ENCODE measurements around the gene PITPNM3. TPM values are rescaled to one million over a fixed set of nuclear protein-coding genes. Genes with fewer than 3 reads are reported as not detected.

PITPNM3 gene
- total RNA-seq, 1 donor, result 0.31 TPM

DNA sequence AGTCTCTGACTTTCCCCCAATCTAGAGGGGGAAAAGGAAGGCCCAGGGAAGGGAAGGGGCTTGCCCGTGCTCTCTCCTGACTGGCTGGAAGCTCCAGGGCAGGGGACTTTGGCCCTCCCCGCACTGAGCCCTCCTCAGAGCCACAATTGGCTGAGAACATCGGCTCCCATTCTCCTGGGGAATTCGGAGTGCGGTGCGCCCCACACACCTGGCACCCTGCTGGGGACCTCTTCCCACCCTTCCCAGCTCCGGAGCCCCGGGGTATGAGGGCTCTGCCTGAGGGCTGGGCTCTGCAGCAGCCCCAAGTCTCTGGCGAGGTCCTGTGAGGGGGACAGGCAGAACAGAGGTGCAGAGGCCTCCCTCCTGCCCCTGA, 76.1 kb downstream of the PITPNM3 start:
- Histone ChIP-seq H3K27me3 (ENCODE audit: insufficient read depth, low read length) (no peaks in the 10 kb centered on the region), H3K9me3 (ENCODE audit: low read depth, low read length) (no peaks in the 10 kb centered on the region), H3K4me1 (ENCODE audit: insufficient read depth, low read length) (no peaks in the 10 kb centered on the region), H3K4me3 (ENCODE audit: low read length) (no peak overlapping the region)

DNA sequence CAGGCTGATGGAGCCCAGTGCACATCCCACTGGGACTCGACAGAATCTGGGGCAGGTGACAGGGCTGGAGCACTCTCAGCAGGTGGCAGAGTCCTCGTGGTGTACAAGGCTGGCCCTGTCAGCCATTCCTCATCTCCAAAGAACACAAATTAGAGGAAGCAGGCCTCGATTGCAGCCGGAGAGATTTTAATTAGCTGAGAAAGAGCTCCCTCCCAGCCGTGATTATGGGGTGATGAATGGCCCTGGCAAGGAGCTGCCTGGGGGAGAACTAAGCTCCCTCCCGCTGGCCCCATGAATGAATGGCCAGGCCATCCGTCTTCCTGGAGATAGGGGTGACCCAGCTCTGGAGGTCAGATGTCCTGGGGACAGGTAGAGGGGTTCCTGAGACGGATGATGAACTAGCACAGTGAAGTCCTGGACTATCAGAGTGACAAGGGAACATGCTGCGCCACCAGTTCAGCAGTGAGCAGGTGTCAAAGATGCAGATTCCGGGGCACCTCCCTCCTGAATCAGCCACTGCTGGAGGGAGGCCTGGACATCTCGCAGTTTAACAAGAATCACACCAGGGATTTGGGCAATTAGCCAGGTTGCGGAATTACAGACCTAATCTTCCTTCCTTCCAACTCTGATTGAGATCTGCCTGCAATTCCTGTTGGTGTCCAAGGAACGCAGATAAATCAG, 76.6 kb downstream of the PITPNM3 start:
- no peaks in the 10 kb centered on the region for H3K9me3 ChIP-seq (ENCODE audit: low read depth, low read length)
- no peaks in the 10 kb centered on the region for H3K27me3 ChIP-seq (ENCODE audit: insufficient read depth, low read length)
- H3K4me3 ChIP-seq (ENCODE audit: low read length), result no peak overlapping the region
- H3K4me1 ChIP-seq (ENCODE audit: insufficient read depth, low read length), result no peaks in the 10 kb centered on the region

DNA sequence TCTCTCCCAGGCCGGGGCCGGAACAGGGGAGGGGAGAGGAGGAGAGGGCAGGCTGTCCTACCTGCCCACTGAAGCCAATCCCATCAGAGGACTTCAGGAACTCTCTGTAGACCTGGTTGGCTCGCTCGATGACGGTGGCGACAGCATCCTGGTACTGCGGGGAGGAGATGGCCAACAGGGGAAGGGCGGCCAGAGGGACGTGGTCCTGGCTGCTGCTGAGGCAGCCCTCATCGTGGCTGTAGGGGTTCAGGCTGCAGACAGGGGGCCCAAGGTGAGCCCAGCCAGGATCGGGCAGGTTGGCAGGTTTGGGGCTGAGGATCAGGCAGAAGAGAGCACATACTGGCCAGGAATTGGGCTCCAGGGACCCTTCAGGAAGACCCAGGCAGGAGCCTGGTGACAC, 77.9 kb downstream of the PITPNM3 start:
- Histone ChIP-seq H3K4me3 (ENCODE audit: low read length) (no peak overlapping the region), H3K4me1 (ENCODE audit: insufficient read depth, low read length) (no peaks in the 10 kb centered on the region), H3K27me3 (ENCODE audit: insufficient read depth, low read length) (no peaks in the 10 kb centered on the region), H3K9me3 (ENCODE audit: low read depth, low read length) (no peaks in the 10 kb centered on the region)

DNA sequence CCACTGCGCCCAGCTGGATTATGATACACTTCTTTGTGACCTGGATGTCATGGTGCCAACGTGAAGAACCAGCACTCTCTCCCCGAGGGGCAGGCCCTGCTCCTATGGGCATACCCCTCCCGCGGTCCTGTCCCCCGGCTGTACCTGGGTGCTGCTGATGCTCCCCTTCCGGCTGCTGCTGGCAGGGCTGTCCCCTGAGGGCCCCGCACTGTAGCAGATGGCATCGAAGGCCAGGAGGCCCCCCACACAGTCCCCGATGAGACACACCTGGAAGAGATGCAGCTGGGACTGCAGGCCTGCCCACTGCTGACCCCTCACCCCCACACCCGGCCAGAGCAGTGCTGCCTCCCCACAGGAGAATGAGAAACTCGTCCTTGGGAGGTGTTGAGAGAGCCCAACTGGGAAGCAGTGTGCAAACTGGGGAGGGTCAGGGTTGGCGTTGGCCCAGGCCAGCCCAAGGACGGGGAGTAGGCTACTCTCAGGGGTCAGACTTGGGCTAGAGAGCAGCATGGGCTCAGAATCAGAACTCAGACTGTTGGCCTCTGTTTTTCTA, 78.4 kb downstream of the PITPNM3 start:
- Histone ChIP-seq H3K4me3 (ENCODE audit: low read length) (no peak overlapping the region), H3K4me1 (ENCODE audit: insufficient read depth, low read length) (no peaks in the 10 kb centered on the region), H3K27me3 (ENCODE audit: insufficient read depth, low read length) (no peaks in the 10 kb centered on the region), H3K9me3 (ENCODE audit: low read depth, low read length) (no peaks in the 10 kb centered on the region)

DNA sequence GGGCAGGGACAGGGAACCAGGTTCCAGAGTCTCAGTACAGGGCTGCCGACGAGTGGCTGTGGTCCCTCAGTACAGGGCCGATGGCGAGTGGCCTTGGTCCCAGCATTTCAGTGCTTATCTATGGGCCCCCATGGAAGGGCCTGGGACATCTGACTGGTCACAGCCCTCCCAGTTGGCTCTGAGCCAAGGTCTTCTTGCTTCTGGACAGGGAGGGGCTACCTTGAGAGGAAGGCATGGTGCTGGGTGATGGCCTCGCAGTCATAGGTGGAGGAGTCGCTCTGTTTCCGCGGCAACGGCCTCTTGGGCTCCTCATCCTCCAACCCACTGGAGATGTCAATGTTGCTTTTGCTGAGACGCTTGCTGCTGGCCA, 79.6 kb downstream of the PITPNM3 start:
- H3K4me3 ChIP-seq (ENCODE audit: low read length), result no peak overlapping the region
- H3K27me3 ChIP-seq (ENCODE audit: insufficient read depth, low read length), result no peaks in the 10 kb centered on the region
- no peaks in the 10 kb centered on the region for H3K9me3 ChIP-seq (ENCODE audit: low read depth, low read length)
- H3K4me1 ChIP-seq (ENCODE audit: insufficient read depth, low read length), result no peaks in the 10 kb centered on the region

DNA sequence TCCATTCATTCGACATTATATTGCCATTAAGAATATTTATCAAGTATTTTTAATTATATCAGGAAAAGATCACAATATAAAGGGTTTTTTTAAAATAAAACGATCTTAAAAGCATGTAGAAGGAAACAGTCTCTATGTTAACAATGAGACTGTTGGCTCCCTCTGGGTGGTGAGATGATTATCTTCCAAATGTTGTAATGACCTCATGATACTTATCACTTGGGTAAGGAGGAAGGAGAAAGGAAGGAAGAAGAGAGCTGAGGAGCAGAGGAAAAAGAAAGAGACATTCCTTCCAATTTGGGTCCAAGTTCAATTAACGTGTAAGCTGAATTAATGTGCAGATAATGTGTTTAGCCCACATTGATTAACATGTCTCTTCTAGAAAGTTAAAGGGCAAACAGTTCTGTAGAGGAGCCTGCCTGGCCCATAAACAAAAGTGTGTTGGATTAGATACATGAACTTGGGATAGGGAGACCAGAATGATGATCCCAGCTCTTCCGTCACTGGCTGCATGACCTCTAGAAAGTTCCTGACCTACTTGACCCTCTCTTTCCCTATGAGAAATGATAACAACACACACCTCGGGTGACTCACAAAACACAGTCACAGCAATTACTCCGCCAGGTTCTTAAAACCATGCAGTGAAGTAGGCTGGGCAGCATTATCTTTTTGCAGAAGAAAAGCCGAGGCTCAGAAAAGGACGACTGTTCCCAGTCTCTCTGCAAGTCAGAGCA, 80.1 kb downstream of the PITPNM3 start:
- Histone ChIP-seq H3K4me3 (ENCODE audit: low read length) (no peak overlapping the region), H3K27me3 (ENCODE audit: insufficient read depth, low read length) (no peaks in the 10 kb centered on the region), H3K4me1 (ENCODE audit: insufficient read depth, low read length) (no peaks in the 10 kb centered on the region), H3K9me3 (ENCODE audit: low read depth, low read length) (no peaks in the 10 kb centered on the region)

DNA sequence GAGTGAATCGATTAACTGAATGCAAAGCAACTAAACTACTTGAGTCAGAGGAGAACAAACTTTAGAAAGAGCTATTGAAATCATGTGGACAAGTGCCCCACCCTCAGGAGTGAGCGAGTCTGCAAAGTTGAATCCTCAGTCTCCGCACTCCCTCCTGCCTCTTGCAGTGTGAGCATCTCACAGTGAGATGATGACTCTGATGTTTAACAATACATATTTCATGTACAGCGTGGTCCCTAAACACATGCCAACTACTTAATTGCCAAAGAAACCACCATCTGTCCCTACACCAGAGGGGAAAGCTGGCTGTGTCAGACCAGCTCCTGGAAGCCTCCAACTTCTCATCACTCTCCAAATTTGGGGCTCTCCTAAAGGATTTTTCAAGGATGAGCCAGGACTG, 80.9 kb downstream of the PITPNM3 start:
- no peaks in the 10 kb centered on the region for H3K9me3 ChIP-seq (ENCODE audit: low read depth, low read length)
- no peaks in the 10 kb centered on the region for H3K4me1 ChIP-seq (ENCODE audit: insufficient read depth, low read length)
- H3K27me3 ChIP-seq (ENCODE audit: insufficient read depth, low read length), result no peaks in the 10 kb centered on the region
- H3K4me3 ChIP-seq (ENCODE audit: low read length), result no peak overlapping the region

DNA sequence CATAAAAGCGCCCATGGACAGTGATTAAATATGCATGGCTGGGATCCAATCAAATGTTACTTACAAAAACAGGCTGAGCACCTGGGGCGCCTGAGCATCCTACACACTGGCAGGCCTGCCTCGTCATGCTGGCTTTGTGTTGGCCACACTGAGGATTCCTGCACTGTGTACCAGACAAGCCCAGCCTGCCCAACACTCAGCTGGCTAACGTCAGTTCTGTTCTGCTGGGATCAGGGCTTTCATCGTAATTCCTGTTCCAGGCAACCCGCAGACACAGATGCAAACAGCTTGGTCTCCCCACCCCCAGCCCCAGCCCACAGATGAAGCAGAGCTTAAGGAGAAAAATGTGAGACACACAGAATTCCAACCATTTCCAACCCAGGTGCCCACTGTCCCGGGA, 81.4 kb downstream of the PITPNM3 start:
- no peaks in the 10 kb centered on the region for H3K9me3 ChIP-seq (ENCODE audit: low read depth, low read length)
- H3K4me3 ChIP-seq (ENCODE audit: low read length), result no peak overlapping the region
- no peaks in the 10 kb centered on the region for H3K27me3 ChIP-seq (ENCODE audit: insufficient read depth, low read length)
- H3K4me1 ChIP-seq (ENCODE audit: insufficient read depth, low read length), result no peaks in the 10 kb centered on the region

DNA sequence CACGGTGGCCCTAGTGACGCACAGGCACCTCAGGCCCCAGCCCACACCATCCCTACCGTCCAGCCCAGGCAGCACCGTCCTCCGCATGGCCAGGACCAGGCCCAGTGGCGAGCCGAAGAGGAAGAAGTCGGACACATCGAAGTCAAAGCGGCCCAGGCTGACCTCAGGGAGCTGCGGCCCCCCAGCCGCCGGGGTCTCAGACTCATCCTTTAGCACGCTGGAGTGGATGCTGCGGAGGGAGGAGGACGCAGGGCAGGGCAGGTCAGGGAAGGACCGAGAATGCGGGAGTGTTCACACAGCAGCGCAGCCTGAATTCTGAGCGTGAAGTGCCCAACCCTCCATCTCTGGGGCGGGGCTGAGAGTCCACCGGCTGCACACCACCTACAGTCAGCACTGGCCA, 82.0 kb downstream of the PITPNM3 start:
- H3K4me3 ChIP-seq (ENCODE audit: low read length), result no peak overlapping the region
- no peaks in the 10 kb centered on the region for H3K4me1 ChIP-seq (ENCODE audit: insufficient read depth, low read length)
- no peaks in the 10 kb centered on the region for H3K27me3 ChIP-seq (ENCODE audit: insufficient read depth, low read length)
- no peaks in the 10 kb centered on the region for H3K9me3 ChIP-seq (ENCODE audit: low read depth, low read length)

DNA sequence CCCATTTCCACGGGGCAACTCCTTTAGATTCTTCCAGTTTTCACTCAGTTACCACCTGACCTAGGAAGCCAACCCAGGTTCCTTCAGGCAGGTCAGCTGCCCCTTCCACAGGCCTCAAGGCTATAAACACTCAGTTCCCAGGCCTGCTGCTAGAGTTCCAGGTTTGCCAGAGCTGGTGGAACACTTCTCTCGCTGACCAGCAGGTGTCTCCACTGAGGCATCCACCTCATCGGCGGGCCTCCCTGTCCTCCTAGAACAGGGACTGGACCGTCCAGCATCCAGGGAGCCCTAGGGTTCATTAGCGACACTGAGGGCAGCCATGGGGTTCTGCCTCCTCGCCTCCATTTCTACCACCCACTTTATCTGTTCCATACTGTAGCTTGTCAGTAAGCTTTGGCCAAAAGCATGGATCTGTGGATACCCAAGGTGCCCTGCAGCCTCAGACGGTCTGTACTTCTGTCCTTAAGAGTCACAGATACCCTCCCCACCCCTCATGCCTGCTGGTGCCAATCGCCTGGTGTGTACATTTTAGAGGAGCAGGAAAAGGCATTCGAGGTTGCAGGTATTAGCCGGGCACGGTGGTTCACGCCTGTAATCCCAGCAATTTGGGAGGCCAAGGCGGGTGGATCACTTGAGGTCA, 83.1 kb downstream of the PITPNM3 start:
- Histone ChIP-seq H3K27me3 (ENCODE audit: insufficient read depth, low read length) (no peaks in the 10 kb centered on the region), H3K4me3 (ENCODE audit: low read length) (no peak overlapping the region), H3K4me1 (ENCODE audit: insufficient read depth, low read length) (no peaks in the 10 kb centered on the region), H3K9me3 (ENCODE audit: low read depth, low read length) (no peaks in the 10 kb centered on the region)

DNA sequence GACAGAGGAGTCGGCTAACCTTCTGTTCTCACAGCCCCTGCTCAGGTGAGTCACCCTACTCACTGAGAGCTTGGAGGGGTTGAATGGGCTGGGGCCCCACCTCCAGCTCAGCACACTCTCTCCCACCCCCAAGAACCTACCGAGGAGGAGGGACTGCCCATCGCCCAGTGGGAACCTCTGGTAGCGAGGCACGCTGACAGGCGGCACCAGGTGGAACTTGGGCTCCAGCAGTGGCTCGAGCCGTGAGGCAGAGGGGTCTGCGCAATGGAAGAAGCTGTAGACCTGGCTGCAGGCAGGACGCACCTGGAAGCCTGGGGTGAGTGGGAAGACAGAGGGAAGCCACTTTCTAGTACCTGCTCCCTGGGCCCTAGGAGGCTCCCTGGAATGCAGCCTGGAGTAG, 83.8 kb downstream of the PITPNM3 start:
- H3K4me1 ChIP-seq (ENCODE audit: insufficient read depth, low read length), result no peaks in the 10 kb centered on the region
- H3K4me3 ChIP-seq (ENCODE audit: low read length), result no peak overlapping the region
- H3K27me3 ChIP-seq (ENCODE audit: insufficient read depth, low read length), result no peaks in the 10 kb centered on the region
- H3K9me3 ChIP-seq (ENCODE audit: low read depth, low read length), result no peaks in the 10 kb centered on the region

DNA sequence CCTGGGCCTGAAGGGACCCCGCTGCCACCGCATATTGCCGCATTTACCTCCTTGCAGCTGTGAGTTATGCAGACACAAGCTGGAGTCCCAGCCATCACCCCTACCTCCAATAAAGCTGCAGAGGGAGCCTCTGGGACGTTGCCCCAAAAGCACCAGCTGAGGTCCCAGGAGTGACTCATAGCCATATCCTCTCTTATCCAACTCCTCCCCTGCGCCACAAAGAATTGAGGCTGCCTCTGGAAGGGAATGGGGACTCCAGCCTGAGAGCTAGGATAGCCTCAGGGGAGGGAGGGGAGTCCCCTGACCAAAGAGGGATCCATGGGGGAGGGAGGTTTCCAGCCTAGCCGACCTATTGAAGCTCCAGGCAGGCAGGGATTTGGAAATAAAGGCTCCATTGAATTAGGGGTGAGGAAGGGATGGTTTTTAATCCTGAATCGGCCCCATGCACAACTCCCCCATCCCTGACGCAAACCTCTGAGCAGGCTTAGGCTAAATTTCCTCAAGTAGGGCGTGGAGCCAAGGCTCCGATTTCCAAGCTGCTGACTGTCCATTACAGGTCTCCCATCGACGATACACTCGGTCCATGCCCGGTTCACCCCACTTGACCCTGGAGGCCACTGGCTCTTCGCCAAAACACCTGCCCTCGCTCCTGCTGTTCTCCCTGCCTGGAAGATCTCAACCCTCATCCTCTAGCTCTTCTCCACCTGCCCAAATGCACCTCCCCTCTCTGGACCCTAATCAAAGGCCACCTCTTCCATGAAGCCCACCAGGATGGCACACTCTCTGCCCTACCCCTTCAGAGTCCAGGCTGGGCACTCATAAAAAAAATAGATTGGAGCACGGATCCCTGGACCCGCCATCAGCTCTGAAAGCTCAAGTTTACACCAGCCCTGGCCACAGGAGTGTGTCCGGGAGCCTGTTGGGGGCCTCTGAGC, 84.6 kb downstream of the PITPNM3 start:
- no peaks in the 10 kb centered on the region for H3K4me1 ChIP-seq (ENCODE audit: insufficient read depth, low read length)
- no peaks in the 10 kb centered on the region for H3K9me3 ChIP-seq (ENCODE audit: low read depth, low read length)
- H3K4me3 ChIP-seq (ENCODE audit: low read length), result no peak overlapping the region
- H3K27me3 ChIP-seq (ENCODE audit: insufficient read depth, low read length), result no peaks in the 10 kb centered on the region

DNA sequence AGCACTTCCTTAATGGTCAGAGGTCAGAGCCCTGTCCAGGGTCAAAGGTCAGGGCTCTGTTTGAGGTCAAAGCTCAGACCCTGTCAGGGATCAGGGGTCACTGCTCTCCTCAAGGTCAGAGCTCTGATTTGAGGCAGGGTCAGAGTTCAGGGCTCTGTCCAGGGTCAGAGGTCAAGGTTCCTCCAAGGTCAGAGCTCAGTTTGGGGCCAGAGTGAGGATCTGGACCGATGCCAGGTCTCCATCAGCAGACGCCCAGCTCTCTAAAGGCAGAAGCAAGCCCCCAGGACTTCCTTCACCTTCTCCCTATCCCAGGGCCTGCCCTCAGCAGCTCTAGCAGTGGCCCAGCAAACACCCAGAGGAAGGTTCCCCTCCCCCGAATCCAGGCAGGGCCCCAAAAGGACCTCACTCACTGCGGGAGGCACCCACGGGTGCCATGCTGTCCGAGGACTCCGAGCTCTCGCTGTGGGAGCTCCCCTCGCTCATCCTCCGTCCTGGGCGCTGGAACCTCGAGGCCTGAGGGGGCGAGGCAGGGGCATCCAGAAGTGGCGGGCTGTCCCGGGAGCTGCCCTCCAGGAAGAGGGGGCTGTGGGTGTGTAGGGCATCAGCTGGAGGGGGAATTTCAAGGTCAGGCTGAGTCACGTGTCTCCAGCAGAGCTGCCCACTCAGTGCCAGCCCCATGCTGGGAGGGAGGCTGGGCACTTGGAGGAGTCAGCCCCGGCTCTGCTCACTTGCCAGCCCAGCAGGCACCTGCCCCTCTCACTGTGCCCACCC, 85.4 kb downstream of the PITPNM3 start:
- Histone ChIP-seq H3K27me3 (ENCODE audit: insufficient read depth, low read length) (no peaks in the 10 kb centered on the region), H3K9me3 (ENCODE audit: low read depth, low read length) (no peaks in the 10 kb centered on the region), H3K4me3 (ENCODE audit: low read length) (no peak overlapping the region), H3K4me1 (ENCODE audit: insufficient read depth, low read length) (no peaks in the 10 kb centered on the region)

DNA sequence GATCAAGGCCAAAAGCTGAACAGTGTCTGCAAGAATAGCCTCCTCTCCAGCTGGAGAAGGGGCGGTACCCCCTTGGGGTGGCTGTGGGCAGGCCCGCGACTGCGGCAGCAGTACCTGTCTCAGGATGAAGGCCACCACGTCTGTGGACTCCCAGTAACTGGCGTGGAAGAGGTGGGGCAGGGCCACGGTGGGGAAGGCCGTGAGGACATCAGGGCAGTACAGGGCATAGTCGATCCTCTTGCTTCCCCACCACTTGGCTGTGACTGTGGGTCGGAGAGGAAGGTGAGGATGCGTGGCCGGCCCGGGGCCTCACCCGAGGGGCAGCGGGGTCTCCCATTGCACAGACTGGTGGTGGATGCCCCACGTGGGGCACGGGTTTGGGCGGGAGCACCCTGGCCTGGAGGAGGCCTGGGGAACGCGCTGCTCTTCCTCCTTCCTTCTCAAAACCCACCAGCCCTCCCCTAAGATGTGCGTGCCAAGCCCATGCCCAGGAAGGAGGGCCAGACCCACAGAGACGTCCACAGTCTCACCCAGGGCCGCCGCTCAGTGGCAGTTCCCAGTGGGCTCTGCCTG, 86.1 kb downstream of the PITPNM3 start:
- no peaks in the 10 kb centered on the region for H3K4me1 ChIP-seq (ENCODE audit: insufficient read depth, low read length)
- no peaks in the 10 kb centered on the region for H3K27me3 ChIP-seq (ENCODE audit: insufficient read depth, low read length)
- H3K9me3 ChIP-seq (ENCODE audit: low read depth, low read length), result no peaks in the 10 kb centered on the region
- H3K4me3 ChIP-seq (ENCODE audit: low read length), result no peak overlapping the region

All from mononuclear cell (primary cell).